ENCODE data around the gene PTPN1.
"Not testable (repeated sequence)": the region's sequence is repeated elsewhere in the genome, so short reads cannot be mapped to it uniquely, and the experiment has no call there.

The PTPN1 gene

GRCh38 chr20:50565383-50565782 is 55.2 kb downstream of the PTPN1 start:
- H3K4me1 ChIP-seq (ENCODE audit: control insufficient read depth in 2 of 2, insufficient read depth in 2 of 2, low read length in 2 of 2), result peaks cover 0 to 3% of the 10 kb centered on the region in 2 donors
- no peak overlapping the region for H3K27ac ChIP-seq (ENCODE audit: low read depth in 2 of 2, low read length in 2 of 2)
- H3K27me3 ChIP-seq (ENCODE audit: control insufficient read depth in 2 of 2, insufficient read depth in 2 of 2, low read length in 2 of 2), result no peaks in the 10 kb centered on the region
- no peaks in the 10 kb centered on the region for H3K9me3 ChIP-seq (ENCODE audit: control insufficient read depth in 2 of 2, low read length in 2 of 2)
- H3K4me3 ChIP-seq (ENCODE audit: low read length in 2 of 2), result no peak overlapping the region
- H3K9ac ChIP-seq (ENCODE audit: low read depth in 1 of 2, low read length in 2 of 2), result no peak overlapping the region
- peaks cover 50 to 53% of the 10 kb centered on the region in 2 donors for H3K36me3 ChIP-seq (ENCODE audit: control insufficient read depth in 2 of 2, insufficient read depth in 2 of 2, low read length in 2 of 2)

DNA sequence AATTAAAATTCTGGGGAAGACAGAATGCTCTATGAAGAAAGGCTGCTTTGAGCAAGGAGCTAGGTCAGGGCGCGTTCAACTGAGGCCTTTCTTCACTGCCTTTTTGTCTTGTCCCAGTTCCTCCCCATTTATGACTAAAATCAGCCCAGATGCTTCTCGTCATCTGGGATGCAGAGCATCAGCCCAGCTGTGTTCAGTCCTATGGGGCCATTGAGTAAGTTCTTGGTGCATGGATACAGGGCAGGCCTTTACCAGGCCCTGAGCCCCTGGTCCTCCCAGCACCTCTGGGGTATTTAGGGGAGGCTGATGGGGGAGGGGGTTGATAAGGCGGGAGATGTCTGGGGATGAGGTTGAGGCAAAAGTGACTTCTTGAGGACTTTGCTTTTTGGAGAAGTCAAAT is 55.7 kb downstream of the PTPN1 start:
- H3K27me3 ChIP-seq (ENCODE audit: control insufficient read depth in 2 of 2, insufficient read depth in 2 of 2, low read length in 2 of 2), result no peaks in the 10 kb centered on the region
- no peaks in the 10 kb centered on the region for H3K9me3 ChIP-seq (ENCODE audit: control insufficient read depth in 2 of 2, low read length in 2 of 2)
- no peak overlapping the region for H3K4me3 ChIP-seq (ENCODE audit: low read length in 2 of 2)
- H3K36me3 ChIP-seq (ENCODE audit: control insufficient read depth in 2 of 2, insufficient read depth in 2 of 2, low read length in 2 of 2), result peaks cover 50 to 54% of the 10 kb centered on the region in 2 donors
- H3K4me1 ChIP-seq (ENCODE audit: control insufficient read depth in 2 of 2, insufficient read depth in 2 of 2, low read length in 2 of 2), result peaks cover 0 to 3% of the 10 kb centered on the region in 2 donors
- no peak overlapping the region for H3K9ac ChIP-seq (ENCODE audit: low read depth in 1 of 2, low read length in 2 of 2)
- no peak overlapping the region for H3K27ac ChIP-seq (ENCODE audit: low read depth in 2 of 2, low read length in 2 of 2)

DNA sequence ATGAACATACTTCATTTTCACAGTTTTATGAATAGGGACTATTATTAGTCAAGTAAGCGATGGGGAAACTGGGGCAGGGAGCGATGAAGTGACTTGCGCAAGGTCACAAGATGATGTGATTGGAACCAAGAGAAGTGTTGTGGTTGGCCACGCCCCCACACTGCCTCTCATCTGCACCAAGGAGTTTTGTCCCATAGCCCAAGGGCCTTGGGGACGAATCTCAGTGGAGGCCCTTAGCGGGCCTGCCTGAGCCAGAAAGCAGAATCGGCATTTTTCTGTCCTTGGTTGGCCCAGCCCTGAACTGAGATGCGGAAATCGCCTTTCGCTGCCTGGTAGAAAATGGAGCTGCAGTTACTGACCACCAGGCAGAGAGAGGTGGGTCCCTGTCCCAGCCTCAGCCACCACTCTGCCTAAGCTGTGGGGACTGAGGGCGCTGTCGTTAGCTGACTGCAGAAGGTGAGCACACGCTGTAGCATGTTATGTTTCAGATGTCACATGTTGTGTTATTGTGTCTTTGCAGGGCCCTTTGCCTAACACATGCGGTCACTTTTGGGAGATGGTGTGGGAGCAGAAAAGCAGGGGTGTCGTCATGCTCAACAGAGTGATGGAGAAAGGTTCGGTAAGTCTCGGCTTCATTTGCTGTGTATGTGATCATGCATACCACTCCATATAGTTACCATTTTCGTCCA is 57.8 kb downstream of the PTPN1 start:
- peaks cover 36 to 51% of the 10 kb centered on the region in 2 donors for H3K36me3 ChIP-seq (ENCODE audit: control insufficient read depth in 2 of 2, insufficient read depth in 2 of 2, low read length in 2 of 2)
- H3K4me1 ChIP-seq (ENCODE audit: control insufficient read depth in 2 of 2, insufficient read depth in 2 of 2, low read length in 2 of 2), result no peaks in the 10 kb centered on the region
- H3K9me3 ChIP-seq (ENCODE audit: control insufficient read depth in 2 of 2, low read length in 2 of 2), result no peaks in the 10 kb centered on the region
- no peak overlapping the region for H3K4me3 ChIP-seq (ENCODE audit: low read length in 2 of 2)
- no peaks in the 10 kb centered on the region for H3K27me3 ChIP-seq (ENCODE audit: control insufficient read depth in 2 of 2, insufficient read depth in 2 of 2, low read length in 2 of 2)
- no peak overlapping the region for H3K27ac ChIP-seq (ENCODE audit: low read depth in 2 of 2, low read length in 2 of 2)
- no peak overlapping the region for H3K9ac ChIP-seq (ENCODE audit: low read depth in 1 of 2, low read length in 2 of 2)

DNA sequence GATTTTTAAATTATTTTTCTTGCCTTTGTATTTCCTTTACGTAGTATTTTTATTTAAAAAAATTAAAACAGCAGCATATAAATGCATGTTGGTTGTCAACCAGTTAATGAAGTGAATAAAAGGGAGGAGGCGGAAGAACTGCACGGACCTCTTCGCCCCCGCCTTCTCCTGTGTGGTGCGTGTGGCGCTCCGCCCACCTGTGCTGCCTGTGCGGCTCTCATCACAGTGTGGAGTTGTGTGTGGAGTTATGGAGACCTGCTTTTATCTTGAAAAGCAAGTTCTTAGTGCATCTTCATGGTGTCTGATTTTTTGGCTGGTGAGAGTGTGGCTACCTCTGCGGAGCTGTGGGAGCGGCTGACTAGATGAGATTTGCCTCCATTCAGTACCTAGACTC is 58.4 kb downstream of the PTPN1 start:
- no peak overlapping the region for H3K4me3 ChIP-seq (ENCODE audit: low read length in 2 of 2)
- H3K27me3 ChIP-seq (ENCODE audit: control insufficient read depth in 2 of 2, insufficient read depth in 2 of 2, low read length in 2 of 2), result no peaks in the 10 kb centered on the region
- peaks cover 36 to 54% of the 10 kb centered on the region in 2 donors for H3K36me3 ChIP-seq (ENCODE audit: control insufficient read depth in 2 of 2, insufficient read depth in 2 of 2, low read length in 2 of 2)
- no peak overlapping the region for H3K9ac ChIP-seq (ENCODE audit: low read depth in 1 of 2, low read length in 2 of 2)
- no peaks in the 10 kb centered on the region for H3K4me1 ChIP-seq (ENCODE audit: control insufficient read depth in 2 of 2, insufficient read depth in 2 of 2, low read length in 2 of 2)
- no peaks in the 10 kb centered on the region for H3K9me3 ChIP-seq (ENCODE audit: control insufficient read depth in 2 of 2, low read length in 2 of 2)
- H3K27ac ChIP-seq (ENCODE audit: low read depth in 2 of 2, low read length in 2 of 2), result no peak overlapping the region

GRCh38 chr20:50569487-50569863 is 59.3 kb downstream of the PTPN1 start:
- not testable (repeated sequence) for H3K4me1 ChIP-seq (ENCODE audit: control insufficient read depth in 2 of 2, insufficient read depth in 2 of 2, low read length in 2 of 2); H3K4me3 ChIP-seq (ENCODE audit: low read length in 2 of 2); H3K9me3 ChIP-seq (ENCODE audit: control insufficient read depth in 2 of 2, low read length in 2 of 2); H3K27me3 ChIP-seq (ENCODE audit: control insufficient read depth in 2 of 2, insufficient read depth in 2 of 2, low read length in 2 of 2); H3K27ac ChIP-seq (ENCODE audit: low read depth in 2 of 2, low read length in 2 of 2); H3K9ac ChIP-seq (ENCODE audit: low read depth in 1 of 2, low read length in 2 of 2)
- H3K36me3 ChIP-seq (ENCODE audit: control insufficient read depth in 2 of 2, insufficient read depth in 2 of 2, low read length in 2 of 2), result peaks cover 43 to 61% of the 10 kb centered on the region in 2 donors

GRCh38 chr20:50569864-50570836 is 60.0 kb downstream of the PTPN1 start:
- Histone ChIP-seq H3K4me1 (ENCODE audit: control insufficient read depth in 2 of 2, insufficient read depth in 2 of 2, low read length in 2 of 2) (no peaks in the 10 kb centered on the region), H3K27me3 (ENCODE audit: control insufficient read depth in 2 of 2, insufficient read depth in 2 of 2, low read length in 2 of 2) (no peaks in the 10 kb centered on the region), H3K27ac (ENCODE audit: low read depth in 2 of 2, low read length in 2 of 2) (no peak overlapping the region), H3K36me3 (ENCODE audit: control insufficient read depth in 2 of 2, insufficient read depth in 2 of 2, low read length in 2 of 2) (peaks cover 47 to 62% of the 10 kb centered on the region in 2 donors), H3K9ac (ENCODE audit: low read depth in 1 of 2, low read length in 2 of 2) (no peak overlapping the region), H3K4me3 (ENCODE audit: low read length in 2 of 2) (no peak overlapping the region), H3K9me3 (ENCODE audit: control insufficient read depth in 2 of 2, low read length in 2 of 2) (no peaks in the 10 kb centered on the region)

DNA sequence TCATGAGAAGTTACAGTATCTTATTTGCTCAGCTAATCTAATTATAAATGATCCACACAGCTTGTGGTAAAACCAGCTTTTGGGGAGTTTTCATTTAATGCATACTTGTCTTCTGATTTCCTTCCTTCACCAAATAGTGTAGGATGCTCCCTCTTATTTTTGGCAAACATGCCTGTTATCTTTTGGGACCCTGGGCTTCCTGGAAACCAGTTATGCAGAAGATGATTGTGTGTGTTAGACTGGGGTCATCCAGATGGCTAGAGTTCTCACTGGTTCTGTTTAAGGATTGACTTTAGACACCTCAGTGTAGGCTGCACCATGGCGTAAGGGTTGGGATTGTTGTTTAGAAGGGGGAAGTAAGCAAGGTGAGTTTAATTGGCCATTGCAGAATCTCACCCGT is 61.3 kb downstream of the PTPN1 start:
- peaks cover 2 to 4% of the 10 kb centered on the region in 2 donors for H3K4me1 ChIP-seq (ENCODE audit: control insufficient read depth in 2 of 2, insufficient read depth in 2 of 2, low read length in 2 of 2)

GRCh38 chr20:50572938-50573777 is 63.0 kb downstream of the PTPN1 start:
- Histone ChIP-seq H3K4me3 (ENCODE audit: low read length in 2 of 2) (no peak overlapping the region), H3K27ac (ENCODE audit: low read depth in 2 of 2, low read length in 2 of 2) (no peak overlapping the region), H3K36me3 (ENCODE audit: control insufficient read depth in 2 of 2, insufficient read depth in 2 of 2, low read length in 2 of 2) (peaks cover 39 to 58% of the 10 kb centered on the region in 2 donors), H3K9ac (ENCODE audit: low read depth in 1 of 2, low read length in 2 of 2) (no peak overlapping the region), H3K27me3 (ENCODE audit: control insufficient read depth in 2 of 2, insufficient read depth in 2 of 2, low read length in 2 of 2) (no peaks in the 10 kb centered on the region), H3K4me1 (ENCODE audit: control insufficient read depth in 2 of 2, insufficient read depth in 2 of 2, low read length in 2 of 2) (peaks cover 11 to 16% of the 10 kb centered on the region in 2 donors), H3K9me3 (ENCODE audit: control insufficient read depth in 2 of 2, low read length in 2 of 2) (no peaks in the 10 kb centered on the region)

More for the DNA sequence above, 61.3 kb downstream of the PTPN1 start:
- no peaks in the 10 kb centered on the region for H3K9me3 ChIP-seq (ENCODE audit: control insufficient read depth in 2 of 2, low read length in 2 of 2)
- H3K9ac ChIP-seq (ENCODE audit: low read depth in 1 of 2, low read length in 2 of 2), result no peak overlapping the region
- H3K36me3 ChIP-seq (ENCODE audit: control insufficient read depth in 2 of 2, insufficient read depth in 2 of 2, low read length in 2 of 2), result peaks cover 40 to 57% of the 10 kb centered on the region in 2 donors
- H3K27me3 ChIP-seq (ENCODE audit: control insufficient read depth in 2 of 2, insufficient read depth in 2 of 2, low read length in 2 of 2), result no peaks in the 10 kb centered on the region
- H3K27ac ChIP-seq (ENCODE audit: low read depth in 2 of 2, low read length in 2 of 2), result no peak overlapping the region
- no peak overlapping the region for H3K4me3 ChIP-seq (ENCODE audit: low read length in 2 of 2)

DNA sequence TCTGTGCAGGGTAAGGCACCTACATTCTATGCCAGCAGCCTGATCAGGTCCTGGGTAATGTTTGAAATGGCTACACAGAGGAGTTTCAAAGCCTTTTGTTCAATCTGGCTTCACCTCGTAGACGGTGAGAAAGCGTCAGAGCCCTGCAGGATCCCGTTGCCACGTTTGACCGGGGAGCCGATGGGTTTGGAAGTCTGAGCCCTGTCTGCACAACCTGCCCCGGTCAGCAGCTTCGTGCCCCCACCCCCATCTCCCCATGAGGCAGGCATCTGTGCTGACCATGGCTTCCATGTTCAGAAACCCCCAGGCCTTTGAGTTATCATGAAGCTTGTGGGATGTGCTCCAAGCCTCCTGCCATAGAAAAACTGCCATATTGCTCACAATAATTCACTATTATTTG is 63.9 kb downstream of the PTPN1 start:
- H3K36me3 ChIP-seq (ENCODE audit: control insufficient read depth in 2 of 2, insufficient read depth in 2 of 2, low read length in 2 of 2), result peaks cover 33 to 58% of the 10 kb centered on the region in 2 donors

More for the DNA sequence above, 63.9 kb downstream of the PTPN1 start:
- H3K9ac ChIP-seq (ENCODE audit: low read depth in 1 of 2, low read length in 2 of 2), result no peak overlapping the region
- H3K4me3 ChIP-seq (ENCODE audit: low read length in 2 of 2), result no peak overlapping the region
- peaks cover 13 to 25% of the 10 kb centered on the region in 2 donors for H3K4me1 ChIP-seq (ENCODE audit: control insufficient read depth in 2 of 2, insufficient read depth in 2 of 2, low read length in 2 of 2)
- no peaks in the 10 kb centered on the region for H3K27me3 ChIP-seq (ENCODE audit: control insufficient read depth in 2 of 2, insufficient read depth in 2 of 2, low read length in 2 of 2)
- H3K9me3 ChIP-seq (ENCODE audit: control insufficient read depth in 2 of 2, low read length in 2 of 2), result no peaks in the 10 kb centered on the region
- H3K27ac ChIP-seq (ENCODE audit: low read depth in 2 of 2, low read length in 2 of 2), result no peak overlapping the region

All from mucosa of rectum (tissue), 2 donors.